Activated CD4-positive, alpha-beta T cell treated with anti-CD3 and anti-CD28 coated beads for 48 hours (primary cell): ENCODE measurements around the gene CORIN.

ENCODE experiments used
- DNase-seq: peaks from one replicate; pipeline ENCODE4 v3.0.0-alpha.2; 2020

CORIN gene

DNA sequence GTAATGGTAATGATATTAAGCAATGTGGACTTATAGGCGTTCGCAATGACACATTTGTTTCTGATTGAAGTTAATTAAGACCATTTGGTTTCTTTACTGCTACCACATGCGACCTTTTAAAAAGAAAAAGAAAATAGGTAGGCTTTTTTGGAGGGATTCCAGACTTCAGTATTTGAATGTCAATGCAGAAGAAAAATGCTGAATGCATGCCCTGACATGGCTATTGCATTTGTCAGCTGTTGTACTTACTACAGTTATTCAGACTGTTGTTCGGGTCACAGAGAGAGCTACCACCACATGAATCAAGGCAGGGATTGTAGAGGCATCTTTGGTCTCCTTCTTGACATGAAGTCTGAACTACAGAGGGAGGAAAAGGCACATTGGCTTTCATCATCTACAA lies 163.7 kb downstream of the CORIN start:
- no peak for DNase-seq

DNA sequence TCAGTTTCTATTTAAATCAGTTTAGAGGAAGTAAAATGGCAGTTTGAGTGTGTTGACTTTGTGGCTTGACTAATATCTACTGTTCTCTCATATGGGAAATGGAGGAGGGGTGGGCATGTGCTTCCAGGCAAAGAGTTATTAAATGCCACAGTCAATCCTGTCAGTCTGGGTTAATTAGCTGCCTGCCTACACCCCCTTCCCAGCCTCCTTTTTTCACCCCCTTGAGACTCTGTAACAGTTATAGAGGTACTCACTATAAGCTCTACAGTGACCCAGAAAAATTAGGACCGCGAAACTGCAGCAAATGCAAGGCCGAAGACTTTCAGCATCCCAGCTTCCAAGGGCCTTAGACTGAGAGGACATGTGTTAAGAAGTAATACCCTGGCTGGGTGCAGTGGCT lies 165.2 kb downstream of the CORIN start:
- DNase-seq: no peak

DNA sequence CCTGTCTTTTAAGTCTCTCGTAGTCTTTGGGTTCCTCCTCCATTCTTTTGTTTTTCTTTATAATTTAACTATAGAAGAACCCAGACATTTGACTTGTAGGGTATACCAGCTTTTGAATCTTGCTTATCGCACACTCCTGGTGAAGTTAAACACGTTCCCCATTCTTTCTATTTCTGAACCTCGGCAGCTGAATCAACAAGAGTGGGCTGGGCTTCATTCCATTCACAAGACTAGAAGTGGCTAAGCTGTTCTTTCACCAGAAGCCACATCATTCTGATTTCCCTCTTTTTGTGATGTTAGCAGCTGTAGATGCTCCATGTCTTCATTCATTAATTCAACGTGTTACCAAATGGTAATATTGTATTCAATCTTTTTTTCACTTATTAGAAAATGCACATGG lies 167.9 kb downstream of the CORIN start:
- DNase-seq: no peak

DNA sequence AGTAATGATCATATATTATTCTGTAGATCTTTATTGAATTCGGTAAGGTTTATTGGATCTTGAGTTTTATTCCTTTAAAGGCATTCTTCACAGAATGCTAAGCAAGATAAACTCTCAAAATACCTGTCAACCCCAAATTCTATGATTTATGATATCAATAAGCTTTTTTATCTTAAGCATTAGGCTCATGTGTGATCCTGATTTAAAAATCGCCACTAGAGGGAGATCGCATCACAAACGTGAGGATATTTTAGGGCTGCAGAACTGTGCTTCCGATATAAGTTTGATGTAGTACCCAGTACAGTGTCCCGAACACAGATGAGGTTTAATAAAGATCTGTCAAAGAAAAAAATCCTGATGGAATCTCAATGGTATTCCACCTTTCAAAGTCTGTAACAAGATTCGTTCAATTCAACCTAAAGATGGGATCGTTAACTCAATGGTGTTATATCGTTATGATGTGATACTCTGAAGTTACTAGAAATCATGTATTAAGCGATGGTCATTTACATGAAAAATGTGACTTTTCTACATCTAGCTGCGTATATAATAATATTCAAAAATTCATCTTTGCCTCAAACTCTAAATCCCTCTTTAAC lies 169.0 kb downstream of the CORIN start:
- peak; percentile 5 for DNase-seq

DNA sequence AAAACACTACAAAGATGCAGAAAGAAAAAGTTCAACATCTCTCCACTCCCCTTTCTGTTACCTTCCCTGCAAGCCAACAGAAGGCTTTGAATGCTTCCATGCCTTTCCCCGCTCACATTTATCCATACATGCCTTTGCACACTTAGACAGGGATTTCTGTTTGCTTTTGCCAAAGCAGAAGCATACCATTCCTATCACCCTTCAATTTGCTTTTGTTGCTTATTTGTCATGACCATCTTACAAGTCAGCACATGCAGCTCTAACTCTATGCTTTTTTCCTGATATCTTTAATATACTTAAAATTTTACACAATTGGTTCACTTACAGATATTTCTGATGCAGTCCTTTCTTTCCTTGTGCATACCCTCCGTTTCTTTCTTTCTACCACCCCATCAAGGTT lies 169.6 kb downstream of the CORIN start:
- DNase-seq: no peak

DNA sequence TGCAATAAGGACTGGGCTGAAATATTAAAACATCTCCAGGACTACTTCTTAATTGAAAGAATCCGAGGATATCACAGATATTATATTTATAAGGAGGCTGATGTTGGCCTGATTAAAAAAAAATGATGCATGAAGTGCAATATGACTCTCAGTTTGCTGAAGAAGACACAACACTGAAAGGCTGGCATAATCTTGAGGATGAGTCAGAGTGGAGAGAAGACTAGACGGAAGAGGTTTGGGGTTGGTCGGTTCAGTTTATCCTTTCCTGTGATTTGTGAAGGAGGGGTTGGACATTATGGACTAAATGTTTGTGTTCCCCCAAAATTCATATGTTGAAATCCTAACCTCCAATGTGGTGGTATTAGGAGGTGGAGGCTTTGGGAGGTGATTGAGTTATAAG lies 170.3 kb downstream of the CORIN start:
- no peak for DNase-seq

DNA sequence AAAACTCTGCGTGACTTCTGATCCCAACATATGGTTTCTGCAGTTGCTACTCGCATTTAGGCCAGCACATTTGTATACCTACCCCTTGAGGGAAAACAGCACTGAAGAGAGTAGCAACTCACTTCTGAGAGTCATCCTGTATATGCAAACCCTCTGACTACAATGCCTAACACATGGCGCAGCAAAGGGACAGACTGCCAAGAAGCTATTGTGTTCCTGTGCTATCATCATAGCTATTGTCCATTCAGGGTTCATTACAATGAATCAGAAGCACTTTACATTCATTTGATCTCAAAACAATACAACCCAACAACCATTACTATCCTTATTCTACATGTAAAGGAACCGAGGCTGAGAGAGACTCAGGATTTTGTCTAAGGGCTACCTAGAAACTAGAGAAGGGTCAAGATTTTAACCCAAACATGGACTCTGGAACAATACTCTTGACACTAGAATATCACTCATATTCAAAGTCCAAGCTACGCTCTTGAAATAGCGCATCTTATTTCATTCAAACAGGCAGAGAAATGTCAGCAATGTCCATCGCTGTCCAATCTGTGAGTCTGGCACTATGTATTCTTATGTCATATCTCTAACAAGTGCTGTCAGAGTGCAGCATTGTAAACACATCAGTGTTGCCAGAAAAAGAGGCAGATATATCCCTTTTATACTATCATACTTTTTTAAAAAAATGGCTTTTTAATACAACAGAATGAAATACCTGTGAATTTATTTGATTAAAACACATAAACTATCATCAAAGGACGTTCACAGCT lies 173.6 kb downstream of the CORIN start:
- no peak for DNase-seq

DNA sequence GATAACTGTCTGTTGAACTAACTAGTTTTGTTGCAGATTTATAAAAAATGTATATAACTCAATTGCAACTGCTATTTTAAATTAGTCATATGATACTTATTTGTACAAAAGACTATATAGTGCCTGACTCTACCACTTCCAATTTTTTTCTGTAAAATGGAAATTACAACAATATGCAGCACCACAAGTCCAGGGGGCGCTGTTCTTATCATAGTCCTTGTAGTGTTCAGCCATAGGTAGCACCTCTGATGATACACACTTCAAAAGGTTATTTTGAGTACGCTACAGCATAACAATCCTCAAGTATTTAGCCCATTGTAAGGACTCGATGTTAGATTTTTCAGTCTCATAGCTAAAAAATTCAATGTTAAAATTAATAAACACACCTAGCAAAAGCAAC lies 174.9 kb downstream of the CORIN start:
- peak; percentile 60 for DNase-seq

DNA sequence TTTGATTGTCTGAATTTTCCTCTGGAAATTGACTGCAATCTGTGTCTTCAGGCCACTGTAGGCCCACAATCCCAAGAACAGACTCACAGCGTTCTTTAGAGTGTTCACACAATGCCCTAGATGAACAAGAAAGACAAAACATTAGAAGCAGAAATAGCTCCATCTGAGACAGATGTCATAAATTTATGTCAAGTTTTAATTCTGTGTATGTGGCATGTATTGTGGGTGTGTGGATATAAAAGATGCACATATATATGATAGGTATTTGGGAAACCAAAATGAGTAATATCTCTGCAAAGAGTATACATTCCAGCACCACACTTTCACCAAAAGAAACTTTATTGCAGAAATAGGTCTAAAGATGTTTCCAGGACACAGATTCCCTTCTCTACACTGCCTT lies 176.1 kb downstream of the CORIN start:
- no peak for DNase-seq

DNA sequence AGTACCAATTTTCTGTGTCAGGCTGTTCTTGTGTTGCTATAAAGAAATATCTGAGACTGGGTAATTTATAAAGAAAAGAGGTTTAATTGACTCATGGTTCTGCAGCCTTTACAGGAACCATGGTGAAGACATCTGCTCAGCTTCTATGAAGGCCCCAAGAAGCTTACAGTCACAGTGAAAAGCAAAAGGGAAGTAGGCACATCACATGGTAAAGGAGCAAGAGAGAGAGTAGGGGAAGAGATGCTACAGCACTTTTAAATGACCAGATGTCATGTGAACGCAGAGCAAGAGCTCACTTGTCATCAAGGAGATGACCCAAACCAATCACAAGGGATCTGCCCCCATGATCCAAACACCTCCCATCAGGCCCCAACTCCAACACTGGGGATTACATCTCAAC lies 178.5 kb downstream of the CORIN start:
- no peak for DNase-seq

DNA sequence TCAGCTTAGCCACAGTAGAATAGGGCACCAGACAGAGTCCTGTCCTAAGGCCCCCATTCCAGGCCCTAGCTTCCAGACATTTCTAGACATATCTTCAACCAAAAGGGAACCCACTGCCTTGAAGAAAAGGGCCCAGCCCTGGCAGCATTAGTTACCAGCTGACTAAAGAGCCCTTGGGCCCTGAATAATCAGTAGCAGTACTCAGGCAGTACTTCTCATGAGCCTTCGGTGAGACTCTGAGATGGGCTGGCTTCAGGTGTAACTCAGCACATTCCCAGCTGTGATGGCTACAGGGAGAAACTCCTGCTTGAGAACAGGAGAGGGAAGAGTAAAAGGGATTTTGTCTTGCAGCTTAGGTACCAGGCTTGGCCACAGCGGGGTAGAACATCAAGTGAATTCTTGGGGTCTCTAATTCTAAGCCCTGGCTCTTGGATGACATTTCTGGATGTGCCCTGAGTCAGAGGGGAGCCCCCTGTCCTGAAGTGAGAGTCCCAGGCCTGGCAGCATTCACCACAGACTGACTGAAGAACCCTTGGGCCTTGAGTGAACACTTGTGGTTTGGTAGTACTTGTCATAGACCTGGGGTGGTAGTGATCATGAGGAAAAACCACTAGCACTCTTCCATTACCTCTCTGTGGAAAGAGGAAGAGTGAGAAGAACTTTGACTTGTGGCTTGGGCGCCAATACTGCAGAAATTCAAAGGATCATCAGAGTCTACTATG lies 182.7 kb downstream of the CORIN start:
- no peak for DNase-seq

DNA sequence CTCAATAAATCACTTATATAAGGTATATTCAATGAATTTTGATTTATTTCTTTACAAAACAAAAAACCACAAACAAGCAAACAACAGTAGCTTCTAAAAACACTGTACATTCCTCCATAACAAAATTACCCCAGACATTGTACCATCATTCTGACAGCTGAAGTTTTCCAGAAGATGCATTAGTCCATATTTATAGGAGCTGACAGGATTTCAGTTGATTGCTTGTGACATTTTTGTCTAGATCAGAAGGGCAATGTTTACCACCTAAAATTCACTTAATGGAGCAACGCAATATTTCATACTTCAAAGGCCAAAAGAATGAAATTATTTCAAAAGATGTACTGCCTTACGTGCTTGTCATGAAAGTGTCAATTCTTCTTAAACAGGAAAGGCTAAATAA lies 185.8 kb downstream of the CORIN start:
- no peak for DNase-seq

DNA sequence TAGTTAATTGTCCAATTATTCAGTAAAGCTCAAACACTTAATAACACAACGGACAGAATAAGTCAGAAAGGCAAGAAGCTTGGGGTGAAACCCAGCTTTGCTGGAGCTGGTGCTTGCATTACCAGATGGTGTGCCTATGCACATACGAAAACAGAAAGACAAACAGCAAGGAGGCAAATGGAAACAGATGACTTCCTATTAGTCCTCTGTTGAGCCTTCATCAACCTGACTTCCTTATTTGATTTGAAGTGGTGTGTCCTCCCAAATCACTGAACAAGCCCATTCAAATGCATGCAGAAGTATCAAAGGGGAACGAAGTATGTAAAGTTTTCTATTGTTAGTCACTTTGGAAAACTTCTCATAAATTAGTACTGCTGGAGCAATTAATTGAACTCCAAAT lies 186.6 kb downstream of the CORIN start:
- no peak for DNase-seq

DNA sequence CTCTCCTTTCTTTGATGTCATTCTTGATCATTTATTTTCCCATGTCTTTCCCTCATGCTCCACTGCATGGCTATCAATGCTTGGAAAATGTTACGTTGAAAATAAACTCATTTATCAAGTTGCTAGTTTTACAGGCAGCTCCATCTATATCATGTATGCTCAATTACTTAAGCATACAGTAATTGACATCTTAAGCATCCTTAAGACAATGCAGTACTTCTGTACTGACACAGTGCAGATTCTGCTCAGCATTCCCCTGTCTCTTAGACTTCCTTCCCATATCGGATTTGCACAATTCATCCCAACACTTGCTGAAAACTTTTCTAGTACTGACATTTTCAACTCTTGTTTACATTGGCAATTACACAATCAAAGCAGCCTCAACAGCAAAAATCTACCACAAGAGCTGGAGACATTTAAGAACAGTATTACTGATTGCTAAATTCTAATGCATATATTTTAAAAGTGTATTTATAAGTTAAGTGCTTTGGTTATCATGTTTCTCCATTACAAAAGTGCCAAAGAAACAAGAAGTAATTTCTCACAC lies 187.2 kb downstream of the CORIN start:
- DNase-seq: no peak

DNA sequence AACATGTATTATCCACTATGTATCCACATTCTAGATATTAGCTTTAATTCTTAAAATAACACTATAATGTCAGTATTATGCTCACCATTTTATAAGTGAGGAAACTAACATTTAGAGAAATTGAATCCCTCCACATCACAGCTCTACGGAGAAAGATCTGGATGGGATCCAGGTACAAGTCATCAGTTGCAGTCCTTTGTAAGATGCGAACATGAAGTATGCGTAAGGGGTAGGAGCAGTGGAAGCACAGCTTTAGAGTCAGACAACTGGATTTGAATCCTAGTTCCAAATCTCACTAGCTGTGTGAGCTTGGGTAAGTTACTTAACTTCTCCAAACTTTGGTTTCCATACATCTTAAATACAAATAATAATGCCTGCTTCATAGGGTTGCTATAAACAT lies 190.3 kb downstream of the CORIN start:
- no peak for DNase-seq

DNA sequence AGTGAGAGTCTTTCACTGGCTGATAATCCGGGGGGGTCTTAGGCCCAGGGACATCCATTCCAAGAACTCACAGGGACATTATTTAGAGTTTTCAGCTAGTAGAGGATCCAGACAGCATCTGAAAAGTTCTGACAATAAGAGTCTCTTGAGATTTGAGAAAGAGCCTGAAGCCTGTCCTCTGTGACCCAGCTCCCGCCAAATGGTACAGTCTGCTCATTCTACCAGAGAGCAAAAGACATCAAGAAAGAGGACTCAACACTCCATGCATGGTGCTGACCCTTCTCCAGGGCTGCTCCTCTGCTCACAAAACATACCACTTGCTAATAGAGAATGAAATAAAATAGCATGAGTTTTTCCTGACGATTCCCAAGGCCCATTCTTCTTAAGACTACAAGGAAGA lies 190.8 kb downstream of the CORIN start:
- DNase-seq: no peak

DNA sequence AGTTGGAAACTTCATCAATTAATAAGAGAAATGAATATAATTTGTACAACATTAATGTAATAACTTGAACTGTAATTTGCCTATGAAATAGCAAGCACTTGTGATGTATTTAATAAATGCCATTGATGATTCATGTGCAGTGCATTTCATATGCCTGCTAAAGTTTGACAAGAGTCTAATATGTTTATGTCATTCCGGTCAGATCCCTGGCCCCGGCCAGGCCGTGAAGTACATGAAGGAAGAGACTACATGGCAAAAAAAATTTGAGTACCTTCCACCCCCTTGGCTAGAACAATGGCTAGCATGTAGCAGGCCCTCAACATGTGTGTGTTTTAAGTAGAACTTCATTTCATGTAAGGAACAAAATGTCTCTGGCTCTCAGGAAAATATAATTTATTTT lies 191.5 kb downstream of the CORIN start:
- DNase-seq: no peak

DNA sequence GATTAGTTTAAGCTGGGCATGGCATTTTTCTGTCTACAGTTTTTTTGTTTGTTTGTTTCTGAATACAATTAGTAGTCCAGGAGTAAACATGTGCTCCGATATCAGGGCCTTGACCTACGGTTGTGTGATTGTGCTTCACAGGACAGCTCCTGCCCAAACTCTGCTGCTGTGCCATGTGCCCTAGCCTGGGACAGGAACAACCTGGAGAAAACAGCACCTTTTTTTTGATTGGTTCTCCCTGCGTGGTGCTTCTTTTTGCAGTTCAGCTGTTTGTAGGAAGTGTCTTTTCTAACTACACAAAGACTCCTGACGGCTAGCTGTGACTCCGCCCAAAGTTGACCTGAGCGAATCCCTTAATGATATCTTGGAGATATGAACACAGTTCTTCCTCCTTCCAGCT lies 194.0 kb downstream of the CORIN start:
- DNase-seq: no peak

DNA sequence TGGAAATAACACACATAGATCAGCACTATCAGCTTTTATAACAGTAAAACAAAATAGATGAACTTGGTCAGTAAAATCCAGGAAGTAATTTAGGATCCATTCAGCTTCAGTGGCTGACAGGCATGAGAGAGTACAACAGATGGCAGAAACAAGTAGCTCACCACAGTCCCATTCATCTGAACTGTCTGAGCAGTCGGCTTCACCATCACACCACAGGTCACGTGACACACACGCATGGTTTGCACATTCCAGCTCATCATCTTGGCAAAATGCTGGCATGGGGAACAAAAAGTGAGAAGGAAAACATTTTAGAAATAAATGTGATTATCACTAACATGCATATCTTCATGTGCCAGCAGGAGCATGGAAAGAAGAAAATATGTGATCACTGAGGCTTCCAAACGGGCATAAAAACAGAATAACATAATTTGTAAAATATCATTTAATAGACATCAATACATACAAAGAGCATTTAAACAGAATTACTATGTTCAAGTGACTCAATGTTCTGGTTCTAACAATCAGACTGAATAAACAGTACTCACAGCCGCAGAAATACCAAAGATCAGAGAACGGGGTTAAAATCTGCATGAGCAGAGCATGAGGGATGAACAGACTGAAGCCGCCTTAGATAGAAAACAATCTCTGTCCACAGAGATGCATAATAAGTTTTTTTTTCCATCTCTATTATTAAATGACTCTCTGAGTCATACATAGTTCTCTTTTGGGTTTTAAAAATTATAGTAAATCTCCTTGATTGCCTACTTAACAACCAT lies 194.7 kb downstream of the CORIN start:
- DNase-seq: no peak

DNA sequence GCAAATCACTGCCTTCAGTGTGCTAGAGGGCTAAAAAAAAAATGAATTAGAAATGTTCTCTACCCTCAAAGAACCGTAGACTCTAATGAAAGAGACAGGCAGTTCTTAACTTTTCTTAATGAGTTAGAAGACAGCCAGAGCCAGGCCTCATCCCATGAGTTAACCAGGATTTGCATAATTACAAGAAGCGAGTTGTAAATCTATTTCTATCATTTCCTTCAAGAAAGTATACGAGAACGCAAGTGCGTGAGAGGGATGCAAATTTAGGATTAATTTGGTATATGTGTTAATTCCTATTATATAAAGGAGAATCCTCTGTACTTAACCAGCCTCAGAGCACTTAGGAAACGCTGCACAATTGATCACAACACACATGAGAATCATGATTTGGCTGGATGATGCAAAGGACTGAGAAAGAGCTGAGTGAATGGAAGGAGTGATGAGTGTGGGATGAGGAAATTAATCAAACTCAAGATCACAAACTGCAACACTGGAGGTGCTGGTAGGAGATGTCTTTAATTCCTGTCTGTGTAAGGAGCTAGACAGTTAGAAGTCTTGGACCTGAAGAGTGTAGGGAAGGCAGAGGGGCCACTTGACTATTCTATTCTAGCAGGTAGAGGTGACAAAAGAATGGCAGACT lies 195.6 kb downstream of the CORIN start:
- DNase-seq: no peak

DNA sequence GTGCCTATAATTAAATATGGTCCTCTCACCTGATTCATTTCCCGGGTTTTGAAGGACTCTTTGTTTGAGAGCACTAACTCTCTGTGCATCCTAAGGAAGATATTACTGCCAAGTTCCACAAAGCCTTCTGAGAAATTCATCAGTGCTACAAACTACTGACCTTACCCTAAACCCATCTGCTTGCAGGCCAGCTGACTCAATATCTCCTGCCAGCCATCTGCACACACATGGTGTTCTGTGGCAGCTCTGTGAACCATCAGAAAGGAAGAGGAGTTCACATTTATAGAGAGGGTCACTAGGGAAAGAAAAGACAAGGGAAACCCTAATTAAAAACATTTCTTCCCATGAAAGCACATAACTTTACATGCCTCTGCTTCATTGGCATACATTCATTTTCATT lies 196.1 kb downstream of the CORIN start:
- no peak for DNase-seq

DNA sequence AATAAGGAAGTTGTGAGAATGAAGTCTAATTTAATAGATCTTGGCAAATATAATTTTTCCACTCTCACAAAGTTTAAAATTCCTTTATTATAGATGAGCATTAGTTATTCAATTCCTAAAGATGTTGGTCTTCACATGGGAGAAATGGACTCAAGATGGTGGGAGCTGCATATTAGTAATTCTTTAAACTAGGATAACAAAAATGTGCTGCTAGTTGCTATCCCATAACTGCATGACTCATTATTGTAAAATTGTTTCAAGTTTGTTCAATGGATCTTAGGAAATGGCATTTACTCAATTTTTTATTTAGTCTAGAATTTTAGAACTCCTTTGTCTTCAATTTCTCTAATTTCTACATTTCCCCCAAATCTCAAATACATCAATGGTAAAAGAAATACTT lies 197.0 kb downstream of the CORIN start:
- no peak for DNase-seq

DNA sequence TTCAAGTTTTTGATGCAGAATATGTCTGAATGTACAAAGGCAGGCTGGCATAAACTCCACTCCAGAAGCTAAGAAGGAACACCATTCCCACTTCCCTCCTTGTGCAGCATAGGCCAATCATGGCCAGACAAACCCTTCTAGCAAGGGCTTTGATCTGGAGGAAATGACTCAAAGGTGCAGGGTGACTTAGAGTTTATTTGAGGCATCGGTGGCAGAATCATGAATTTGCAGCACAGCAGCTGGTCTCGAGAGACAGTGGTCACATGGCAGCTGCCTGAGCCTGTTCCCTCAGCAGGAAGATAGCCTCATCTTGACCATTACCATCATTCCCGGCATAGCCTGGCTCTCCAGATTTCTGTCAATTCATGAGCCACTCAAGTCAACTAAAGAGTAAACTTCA lies 198.3 kb downstream of the CORIN start:
- DNase-seq: no peak
